Neuron (in vitro differentiated cells): ENCODE results near the gene ALDH8A1.

ENCODE experiments used
- H2AFZ ChIP-seq: one replicate; pipeline ENCODE4 v1.6.1; 2013; ENCODE audit warnings: low read depth, mild to moderate bottlenecking, inconsistent platforms, low read length, moderate library complexity
- H3K27me3 ChIP-seq: one replicate; pipeline ENCODE4 v1.6.1; 2013; ENCODE audit warnings: low read length; ENCODE audit not compliant: insufficient read depth
- H3K36me3 ChIP-seq: one replicate; pipeline ENCODE4 v1.6.1; 2013; ENCODE audit warnings: low read length; ENCODE audit not compliant: insufficient read depth
- H3K4me1 ChIP-seq: one replicate; pipeline ENCODE4 v1.6.1; 2013; ENCODE audit warnings: low read length; ENCODE audit not compliant: insufficient read depth
- H3K4me3 ChIP-seq: 2 replicates; pipeline ENCODE4 v1.5.1; 2013; ENCODE audit warnings: mild to moderate bottlenecking, low read length, moderate library complexity
- H3K9me3 ChIP-seq: one replicate; pipeline ENCODE4 v1.6.1; 2013; ENCODE audit warnings: low read length

ALDH8A1 gene

DNA sequence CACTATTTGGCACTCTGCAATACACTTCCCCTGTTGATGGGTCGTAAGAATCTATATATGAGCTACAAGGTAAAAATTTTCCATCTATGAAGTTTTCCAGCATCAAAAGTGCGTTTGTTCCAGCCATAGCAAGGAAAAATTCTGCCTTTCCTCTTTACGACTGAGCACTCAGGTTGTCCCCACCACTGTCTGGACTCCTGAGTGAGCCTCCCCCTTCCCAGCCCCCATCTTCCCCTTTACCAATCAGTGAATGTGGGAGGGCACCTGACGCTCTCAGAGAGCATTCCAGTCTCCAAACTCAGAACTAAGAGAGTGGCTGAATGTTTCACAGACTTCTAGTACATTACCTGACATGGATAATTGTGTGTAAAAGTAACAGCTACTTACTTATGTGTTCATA, at the start of gene ALDH8A1:
ALDH8A1 (minus strand) TSS at position 175 of the 400 bp plus-strand sequence; CDS start at position 127, 48 bp downstream.
- no peaks in the 10 kb centered on the region for H3K27me3 ChIP-seq
- no peak within 1 kb of the TSS for H2AFZ ChIP-seq
- H3K4me1 ChIP-seq = no peaks in the 10 kb centered on the region
- H3K9me3 ChIP-seq = no peaks in the 10 kb centered on the region
- no peak within 1 kb of the TSS for H3K4me3 ChIP-seq
- H3K36me3 ChIP-seq = no peaks in the 10 kb centered on the region

DNA sequence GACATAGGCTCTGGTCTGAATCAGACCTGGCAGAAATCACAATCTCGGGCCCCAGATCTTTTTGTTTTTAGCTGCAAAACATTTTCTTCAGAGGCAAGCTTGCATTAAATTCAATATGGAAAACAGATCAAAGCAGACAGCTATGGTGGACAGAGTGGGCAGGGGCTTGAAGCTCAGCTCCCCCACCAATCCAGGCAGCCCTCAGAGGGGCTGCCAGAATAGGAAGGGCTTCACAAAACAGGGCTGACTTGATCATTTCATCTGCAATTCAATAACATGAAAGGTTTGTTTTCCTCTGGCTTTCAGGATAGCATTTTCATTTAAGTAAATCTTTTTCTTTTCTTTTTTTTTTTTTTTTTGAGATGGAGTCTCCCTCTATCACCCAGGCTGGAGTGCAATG, 49.2 kb upstream of the ALDH8A1 start:
- Histone ChIP-seq H2AFZ (no peak overlapping the region), H3K4me1 (no peaks in the 10 kb centered on the region), H3K9me3 (no peaks in the 10 kb centered on the region), H3K27me3 (no peaks in the 10 kb centered on the region), H3K4me3 (no peak overlapping the region), H3K36me3 (peaks cover 16% of the 10 kb centered on the region)

DNA sequence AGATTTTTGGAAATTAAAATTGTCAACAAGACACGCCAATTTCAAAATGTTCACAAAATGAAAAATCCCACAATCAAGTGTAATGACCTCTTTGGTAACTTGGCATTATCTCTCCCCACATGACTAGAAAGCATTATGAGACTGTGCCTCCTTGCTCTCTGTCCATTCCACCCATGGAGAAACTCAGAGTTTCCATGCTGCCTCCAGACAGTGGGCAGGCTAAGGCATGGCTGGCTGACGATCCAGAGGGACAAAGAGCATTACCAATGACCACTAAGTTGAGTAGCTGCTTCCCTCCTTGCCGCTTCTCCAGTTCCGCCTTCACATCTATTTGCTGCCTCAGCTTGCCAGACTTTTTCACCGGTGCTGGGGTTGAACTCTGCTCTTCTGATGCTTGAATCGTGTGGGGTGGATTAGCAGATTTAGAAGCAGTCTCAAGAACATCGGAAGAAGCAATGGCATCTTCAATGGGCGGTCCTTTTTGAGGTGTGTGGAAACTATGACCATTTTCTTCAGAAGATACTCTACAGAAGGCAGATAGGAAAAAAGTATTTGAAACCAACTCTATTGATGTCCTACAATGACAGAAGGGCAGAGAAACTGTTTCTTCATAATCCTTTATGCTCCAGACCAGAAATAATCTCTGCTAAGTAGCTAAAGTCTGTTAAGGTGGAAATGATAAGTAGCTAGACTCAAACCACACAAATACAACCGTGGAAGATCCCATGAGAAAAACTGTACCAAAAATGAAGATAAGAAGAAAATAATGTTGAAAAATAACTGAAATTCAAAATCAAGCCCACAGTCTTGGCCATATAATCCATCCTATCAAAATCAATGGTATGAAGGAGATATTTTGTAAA, 47.5 kb upstream of the ALDH8A1 start:
- Histone ChIP-seq H2AFZ (no peak overlapping the region), H3K4me1 (no peaks in the 10 kb centered on the region), H3K9me3 (no peaks in the 10 kb centered on the region), H3K4me3 (no peak overlapping the region), H3K36me3 (peaks cover 27% of the 10 kb centered on the region), H3K27me3 (no peaks in the 10 kb centered on the region)

- no peak overlapping the region for H3K4me3 ChIP-seq
- H3K27me3 ChIP-seq = no peaks in the 10 kb centered on the region
- H2AFZ ChIP-seq = no peak overlapping the region
- H3K4me1 ChIP-seq = no peaks in the 10 kb centered on the region
- no peaks in the 10 kb centered on the region for H3K9me3 ChIP-seq
- peaks cover 37% of the 10 kb centered on the region for H3K36me3 ChIP-seq
Observed at GRCh38 chr6:134995536-134995935, 45.6 kb upstream of the ALDH8A1 start.

- no peaks in the 10 kb centered on the region for H3K27me3 ChIP-seq
- H3K4me3 ChIP-seq = no peak overlapping the region
- no peaks in the 10 kb centered on the region for H3K9me3 ChIP-seq
- peaks cover 42% of the 10 kb centered on the region for H3K36me3 ChIP-seq
- H2AFZ ChIP-seq = no peak overlapping the region
- H3K4me1 ChIP-seq = no peaks in the 10 kb centered on the region
Observed at GRCh38 chr6:134994431-134994830, 44.5 kb upstream of the ALDH8A1 start.

- Histone ChIP-seq H3K4me1 (no peaks in the 10 kb centered on the region), H3K27me3 (no peaks in the 10 kb centered on the region), H3K4me3 (no peak overlapping the region), H3K36me3 (peaks cover 43% of the 10 kb centered on the region), H3K9me3 (no peaks in the 10 kb centered on the region), H2AFZ (no peak overlapping the region)
Observed at GRCh38 chr6:134992155-134992554, 42.3 kb upstream of the ALDH8A1 start.

- H3K36me3 ChIP-seq = peaks cover 42% of the 10 kb centered on the region
- no peaks in the 10 kb centered on the region for H3K9me3 ChIP-seq
- no peaks in the 10 kb centered on the region for H3K4me1 ChIP-seq
- no peak overlapping the region for H2AFZ ChIP-seq
- H3K4me3 ChIP-seq = no peak overlapping the region
- no peaks in the 10 kb centered on the region for H3K27me3 ChIP-seq
Observed at GRCh38 chr6:134990262-134990661, 40.4 kb upstream of the ALDH8A1 start.

- Histone ChIP-seq H3K9me3 (no peaks in the 10 kb centered on the region), H3K27me3 (no peaks in the 10 kb centered on the region), H3K4me3 (no peak overlapping the region), H3K4me1 (no peaks in the 10 kb centered on the region), H2AFZ (no peak overlapping the region), H3K36me3 (peaks cover 40% of the 10 kb centered on the region)
Observed at GRCh38 chr6:134984821-134985220, 34.9 kb upstream of the ALDH8A1 start.

DNA sequence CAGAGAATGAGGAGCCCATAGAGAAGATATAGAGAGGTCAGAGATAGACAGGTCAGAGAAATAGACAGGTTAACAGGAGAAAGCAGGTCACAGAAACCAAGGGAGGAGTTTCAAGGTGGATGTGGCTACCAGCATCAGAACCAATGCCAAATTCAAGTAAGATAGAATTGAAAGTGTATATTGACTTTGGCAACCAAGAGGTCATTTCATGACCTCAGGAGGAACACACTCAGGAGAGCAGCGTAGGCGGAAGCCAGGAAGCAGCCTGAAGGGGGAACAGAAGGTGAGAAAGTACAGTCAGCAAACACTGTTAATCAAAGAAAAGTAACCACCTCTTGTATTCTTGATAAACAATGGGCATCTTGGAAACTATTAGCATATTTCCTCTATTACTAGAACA, 33.9 kb upstream of the ALDH8A1 start:
- H3K27me3 ChIP-seq = no peaks in the 10 kb centered on the region
- no peak overlapping the region for H3K4me3 ChIP-seq
- H3K9me3 ChIP-seq = no peaks in the 10 kb centered on the region
- H2AFZ ChIP-seq = no peak overlapping the region
- no peaks in the 10 kb centered on the region for H3K4me1 ChIP-seq
- peaks cover 50% of the 10 kb centered on the region for H3K36me3 ChIP-seq

GRCh38 chr6:134982161-134982560, 32.3 kb upstream of the ALDH8A1 start:
- H3K9me3 ChIP-seq = no peaks in the 10 kb centered on the region
- H3K27me3 ChIP-seq = no peaks in the 10 kb centered on the region
- H3K4me3 ChIP-seq = no peak overlapping the region
- peaks cover 55% of the 10 kb centered on the region for H3K36me3 ChIP-seq
- no peak overlapping the region for H2AFZ ChIP-seq
- no peaks in the 10 kb centered on the region for H3K4me1 ChIP-seq

GRCh38 chr6:134980846-134981245, 30.9 kb upstream of the ALDH8A1 start:
- H3K27me3 ChIP-seq = no peaks in the 10 kb centered on the region
- H2AFZ ChIP-seq = no peak overlapping the region
- peaks cover 58% of the 10 kb centered on the region for H3K36me3 ChIP-seq
- H3K9me3 ChIP-seq = no peaks in the 10 kb centered on the region
- H3K4me3 ChIP-seq = no peak overlapping the region
- H3K4me1 ChIP-seq = no peaks in the 10 kb centered on the region

- H2AFZ ChIP-seq = no peak overlapping the region
- peaks cover 51% of the 10 kb centered on the region for H3K36me3 ChIP-seq
- no peak overlapping the region for H3K4me3 ChIP-seq
- no peaks in the 10 kb centered on the region for H3K27me3 ChIP-seq
- H3K9me3 ChIP-seq = peaks cover 3% of the 10 kb centered on the region
- no peaks in the 10 kb centered on the region for H3K4me1 ChIP-seq
Observed at GRCh38 chr6:134979142-134979541, 29.2 kb upstream of the ALDH8A1 start.

- Histone ChIP-seq H3K27me3 (no peaks in the 10 kb centered on the region), H3K9me3 (peaks cover 6% of the 10 kb centered on the region), H3K4me1 (no peaks in the 10 kb centered on the region), H3K36me3 (peaks cover 31% of the 10 kb centered on the region), H2AFZ (no peak overlapping the region), H3K4me3 (no peak overlapping the region)
Observed at GRCh38 chr6:134974370-134974769, 24.5 kb upstream of the ALDH8A1 start.

GRCh38 chr6:134967711-134968110, 17.8 kb upstream of the ALDH8A1 start:
- Histone ChIP-seq H3K9me3 (no peaks in the 10 kb centered on the region), H3K4me1 (no peaks in the 10 kb centered on the region), H3K36me3 (peaks cover 40% of the 10 kb centered on the region), H3K27me3 (no peaks in the 10 kb centered on the region), H2AFZ (no peak overlapping the region), H3K4me3 (no peak overlapping the region)
